A673 (cell line): ENCODE measurements around the gene EPHA10.

ENCODE experiments used
- CTCF ChIP-seq: fragments of 300-800, 200-600 bp; sonication (generic); conservative IDR thresholded peaks from 2 replicates; pipeline ENCODE4 v1.5.1; 2017; ENCODE audit warnings: low read depth, mild to moderate bottlenecking, antibody characterized with exemption, low read length, moderate library complexity, mixed read lengths
- EZH2 ChIP-seq: fragments of 200-600 bp; sonication (generic); IDR thresholded peaks from 2 replicates; pipeline ENCODE4 v1.6.1; 2017; ENCODE audit warnings: borderline replicate concordance, low read depth, mild to moderate bottlenecking, mixed read lengths, antibody characterized with exemption, low read length; ENCODE audit not compliant: poor library complexity, severe bottlenecking

- no peak for TF ChIP-seq EZH2
- TF ChIP-seq CTCF = no peak
These were observed 65.8 kb downstream of the EPHA10 start for GRCh38 chr1:37699147-37699546.
